Panc1 (cell line): ENCODE data around the gene MADCAM1. TPM values are rescaled to one million over a fixed set of nuclear protein-coding genes. Genes with fewer than 3 reads are reported as not detected.

Experiments used
- ATAC-seq: fragments of 200-7000 bp; cut with Tn5 transposase; 2 replicates; pipeline ENCODE4 v1.9.1; 2020; ENCODE audit warnings: mild to moderate bottlenecking, moderate library complexity
- BruUV-seq: library from RNA; stranded (reverse); fragments of 400-500 nt; replicated peaks from 2 replicates; lab custom pipeline; 2021; lab: Mats Ljungman, UMichigan
- CTCF ChIA-PET: fragments of 300-600 bp; sonication (Branson Sonifier 250); formaldehyde crosslinking; loops from one replicate; lab custom pipeline; 2022; ENCODE audit warnings: antibody characterized with exemption; lab: Charles Lee
- POLR2A ChIA-PET: fragments of 300-600 bp; sonication (Branson Sonifier 250); formaldehyde crosslinking; loops from one replicate; lab custom pipeline; 2022; ENCODE audit warnings: antibody characterized with exemption; lab: Charles Lee
- DNase-seq: peaks from one replicate; pipeline ENCODE4 v3.0.0-alpha.2; 2010; ENCODE audit warnings: low read depth, low spot score
- H3K27ac ChIP-seq: 2 replicates; pipeline ENCODE4 v1.5.1; 2011; ENCODE audit warnings: mild to moderate bottlenecking, low read length, inconsistent platforms
- H3K27me3 ChIP-seq: fragments of 200-500 bp; sonication (Bioruptor generic); 2 replicates; pipeline ENCODE4 v1.6.0; 2014; ENCODE audit warnings: low read length, inconsistent platforms; ENCODE audit not compliant: control insufficient read depth, insufficient read depth
- H3K36me3 ChIP-seq: fragments of 200-500 bp; sonication (Bioruptor generic); 2 replicates; pipeline ENCODE4 v1.5.1; 2014; ENCODE audit warnings: inconsistent platforms, mild to moderate bottlenecking, low read length, moderate library complexity; ENCODE audit not compliant: control insufficient read depth, insufficient read depth
- H3K4me1 ChIP-seq: 2 replicates; pipeline ENCODE4 v1.5.1; 2011; ENCODE audit warnings: inconsistent platforms, mild to moderate bottlenecking, low read length, moderate library complexity; ENCODE audit not compliant: control insufficient read depth, insufficient read depth
- H3K4me3 ChIP-seq, 2 experiments: 2 replicates each; pipeline ENCODE4 v1.5.1; 2011 to 2012; ENCODE audit warnings: low read depth in 2 of 2, low read length in 2 of 2, mild to moderate bottlenecking in 2 of 2, inconsistent platforms in 1 of 2, moderate library complexity in 1 of 2
- H3K9me3 ChIP-seq: fragments of 200-500 bp; sonication (Bioruptor generic); 2 replicates; pipeline ENCODE4 v1.5.1; 2014; ENCODE audit warnings: low read depth, mild to moderate bottlenecking, inconsistent platforms, low read length, moderate library complexity; ENCODE audit not compliant: control insufficient read depth, insufficient read depth
- POLR2AphosphoS5 ChIP-seq: IDR thresholded peaks from 2 replicates; pipeline ENCODE4 v1.6.1; 2012; ENCODE audit warnings: mild to moderate bottlenecking, low read depth, low read length, moderate library complexity
- SIN3A ChIP-seq: IDR thresholded peaks from 2 replicates; pipeline ENCODE4 v1.6.1; 2012; ENCODE audit warnings: low read depth, mild to moderate bottlenecking, low read length, moderate library complexity, borderline replicate concordance; ENCODE audit not compliant: insufficient read depth
- TCF7L2 ChIP-seq: IDR thresholded peaks from 2 replicates; pipeline ENCODE4 v1.6.1; 2011; ENCODE audit warnings: mild to moderate bottlenecking, low read depth, low read length, inconsistent platforms
- in situ Hi-C: cut with HindIII; loops from 2 replicates; pipeline ENCODE4 v1.10.0; 2016; ENCODE audit warnings: low sequenced_read_pairs, low pct_unique_long_range_greater_than_20kb
- intact Hi-C: fragments of 100-400 bp; cut with micrococcal nuclease; formaldehyde crosslinking; loops from one replicate; pipeline ENCODE4 v1.10.0; 2022; ENCODE audit not compliant: unreplicated experiment
- total RNA-seq: library from RNA; stranded (reverse); gene quantifications from one replicate; pipeline ENCODE4 v1.2.1, GENCODE V29; 2021; ENCODE audit not compliant: unreplicated experiment
- TF ChIP-seq, protein P1 (sequence below): fragments of 450-650 bp; IDR thresholded peaks from 2 replicates; pipeline ENCODE4 v1.5.1; 2017; ENCODE audit warnings: mild to moderate bottlenecking
- TF ChIP-seq, protein P2 (sequence below), 2 experiments: IDR thresholded peaks; 2 replicates each; pipeline ENCODE4 v1.6.1; 2011 to 2012; ENCODE audit warnings: low read depth in 2 of 2, control low read depth in 1 of 2, low read length in 1 of 2, mild to moderate bottlenecking in 1 of 2, moderate library complexity in 1 of 2; ENCODE audit not compliant: insufficient read depth in 1 of 2

Gene MADCAM1
- total RNA-seq, 1 experiment from 2014 or later, result 0.54 TPM

DNA sequence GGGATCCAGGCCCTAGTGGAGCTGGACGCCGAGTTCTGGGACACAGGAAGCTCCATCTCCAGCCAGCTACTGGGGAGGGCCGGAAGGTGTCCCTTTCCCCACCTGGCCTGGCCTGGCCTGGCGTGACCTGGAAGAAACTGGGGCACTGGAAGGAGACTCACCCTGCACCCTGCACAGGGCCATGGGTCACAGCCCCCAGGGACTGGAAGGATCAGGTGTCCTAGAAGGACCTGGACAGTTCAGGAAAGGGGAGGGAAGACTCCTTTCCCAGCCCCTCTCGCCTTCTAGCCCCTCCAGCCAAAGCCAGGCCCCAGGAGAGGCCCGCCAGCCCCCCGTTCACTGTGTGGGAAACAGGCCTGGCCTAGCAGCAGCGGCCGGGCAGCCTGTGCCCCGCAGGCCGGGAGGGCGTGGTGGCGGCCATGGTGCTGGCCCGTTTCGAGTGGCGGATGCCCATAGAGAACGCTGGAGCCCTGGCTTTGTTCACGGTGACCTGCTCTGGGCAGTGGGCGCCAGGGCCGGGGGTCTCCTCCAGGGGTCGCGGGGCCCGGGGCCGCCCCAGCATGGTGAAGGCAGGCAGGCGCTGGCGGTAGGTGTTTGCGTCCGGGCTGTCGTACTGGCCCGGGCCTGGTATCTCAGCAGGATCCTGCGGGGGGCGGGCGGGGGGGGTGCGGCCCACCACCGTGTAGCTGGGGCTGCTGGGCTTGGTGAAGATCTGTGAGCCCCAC is 32.6 kb upstream of the MADCAM1 start:
- ChIA-PET CTCF (no interaction called here), POLR2A (no interaction called here)
- TF ChIP-seq, protein P1, sequence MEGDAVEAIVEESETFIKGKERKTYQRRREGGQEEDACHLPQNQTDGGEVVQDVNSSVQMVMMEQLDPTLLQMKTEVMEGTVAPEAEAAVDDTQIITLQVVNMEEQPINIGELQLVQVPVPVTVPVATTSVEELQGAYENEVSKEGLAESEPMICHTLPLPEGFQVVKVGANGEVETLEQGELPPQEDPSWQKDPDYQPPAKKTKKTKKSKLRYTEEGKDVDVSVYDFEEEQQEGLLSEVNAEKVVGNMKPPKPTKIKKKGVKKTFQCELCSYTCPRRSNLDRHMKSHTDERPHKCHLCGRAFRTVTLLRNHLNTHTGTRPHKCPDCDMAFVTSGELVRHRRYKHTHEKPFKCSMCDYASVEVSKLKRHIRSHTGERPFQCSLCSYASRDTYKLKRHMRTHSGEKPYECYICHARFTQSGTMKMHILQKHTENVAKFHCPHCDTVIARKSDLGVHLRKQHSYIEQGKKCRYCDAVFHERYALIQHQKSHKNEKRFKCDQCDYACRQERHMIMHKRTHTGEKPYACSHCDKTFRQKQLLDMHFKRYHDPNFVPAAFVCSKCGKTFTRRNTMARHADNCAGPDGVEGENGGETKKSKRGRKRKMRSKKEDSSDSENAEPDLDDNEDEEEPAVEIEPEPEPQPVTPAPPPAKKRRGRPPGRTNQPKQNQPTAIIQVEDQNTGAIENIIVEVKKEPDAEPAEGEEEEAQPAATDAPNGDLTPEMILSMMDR, result no peak
- no peak for TF ChIP-seq SIN3A
- TF ChIP-seq POLR2AphosphoS5, result no peak
- TF ChIP-seq, protein P2, sequence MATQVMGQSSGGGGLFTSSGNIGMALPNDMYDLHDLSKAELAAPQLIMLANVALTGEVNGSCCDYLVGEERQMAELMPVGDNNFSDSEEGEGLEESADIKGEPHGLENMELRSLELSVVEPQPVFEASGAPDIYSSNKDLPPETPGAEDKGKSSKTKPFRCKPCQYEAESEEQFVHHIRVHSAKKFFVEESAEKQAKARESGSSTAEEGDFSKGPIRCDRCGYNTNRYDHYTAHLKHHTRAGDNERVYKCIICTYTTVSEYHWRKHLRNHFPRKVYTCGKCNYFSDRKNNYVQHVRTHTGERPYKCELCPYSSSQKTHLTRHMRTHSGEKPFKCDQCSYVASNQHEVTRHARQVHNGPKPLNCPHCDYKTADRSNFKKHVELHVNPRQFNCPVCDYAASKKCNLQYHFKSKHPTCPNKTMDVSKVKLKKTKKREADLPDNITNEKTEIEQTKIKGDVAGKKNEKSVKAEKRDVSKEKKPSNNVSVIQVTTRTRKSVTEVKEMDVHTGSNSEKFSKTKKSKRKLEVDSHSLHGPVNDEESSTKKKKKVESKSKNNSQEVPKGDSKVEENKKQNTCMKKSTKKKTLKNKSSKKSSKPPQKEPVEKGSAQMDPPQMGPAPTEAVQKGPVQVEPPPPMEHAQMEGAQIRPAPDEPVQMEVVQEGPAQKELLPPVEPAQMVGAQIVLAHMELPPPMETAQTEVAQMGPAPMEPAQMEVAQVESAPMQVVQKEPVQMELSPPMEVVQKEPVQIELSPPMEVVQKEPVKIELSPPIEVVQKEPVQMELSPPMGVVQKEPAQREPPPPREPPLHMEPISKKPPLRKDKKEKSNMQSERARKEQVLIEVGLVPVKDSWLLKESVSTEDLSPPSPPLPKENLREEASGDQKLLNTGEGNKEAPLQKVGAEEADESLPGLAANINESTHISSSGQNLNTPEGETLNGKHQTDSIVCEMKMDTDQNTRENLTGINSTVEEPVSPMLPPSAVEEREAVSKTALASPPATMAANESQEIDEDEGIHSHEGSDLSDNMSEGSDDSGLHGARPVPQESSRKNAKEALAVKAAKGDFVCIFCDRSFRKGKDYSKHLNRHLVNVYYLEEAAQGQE (IDR thresholded peaks at IDR 0.05; ENCODE audit: insufficient read depth in 1 of 2, low read depth in 2 of 2, low read length in 1 of 2), result no peak
- no peak for TF ChIP-seq TCF7L2
- DNase-seq (no peak), ATAC-seq (no peak; the same call in 1 of the 2 replicates)
- H3K4me3 ChIP-seq, result no peak overlapping the region
- no peaks in the 10 kb centered on the region for H3K9me3 ChIP-seq
- H3K27me3 ChIP-seq, result no peaks in the 10 kb centered on the region
- intact Hi-C loops, result no loop called here
- no peak overlapping the region for H3K27ac ChIP-seq
- H3K36me3 ChIP-seq, result no peaks in the 10 kb centered on the region
- in situ Hi-C loops, result no loop called here
- BruUV-seq, result no TSS peak
- H3K4me1 ChIP-seq, result no peaks in the 10 kb centered on the region

DNA sequence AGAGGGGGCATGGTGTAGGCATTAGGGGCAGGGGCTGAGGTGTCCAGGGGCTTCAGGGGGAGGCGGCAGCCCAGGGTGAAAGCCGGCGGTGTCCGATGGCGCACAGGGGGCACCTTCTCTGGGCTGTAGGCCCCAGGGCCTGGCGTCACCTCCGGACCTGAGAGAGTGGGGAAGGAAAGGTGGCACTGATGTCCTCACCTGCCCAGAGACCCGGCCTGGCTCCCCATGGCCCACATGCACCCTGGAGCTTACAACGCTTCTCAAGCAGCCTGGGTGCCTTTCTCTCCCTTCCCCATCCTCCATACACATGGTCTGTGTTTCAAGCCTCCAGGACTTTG is 32.1 kb upstream of the MADCAM1 start:
- no peak for TF ChIP-seq POLR2AphosphoS5
- TF ChIP-seq, protein P2 (IDR thresholded peaks at IDR 0.05; ENCODE audit: insufficient read depth in 1 of 2, low read depth in 2 of 2, low read length in 1 of 2), result no peak
- no peak for TF ChIP-seq SIN3A
- TF ChIP-seq TCF7L2, result no peak
- TF ChIP-seq, protein P1, result no peak
- ChIA-PET POLR2A (no interaction called here), CTCF (no interaction called here)
- ATAC-seq (no peak), DNase-seq (no peak)
- Histone ChIP-seq H3K9me3 (no peaks in the 10 kb centered on the region), H3K4me3 (no peak overlapping the region), H3K27me3 (no peaks in the 10 kb centered on the region), H3K4me1 (no peaks in the 10 kb centered on the region), H3K36me3 (no peaks in the 10 kb centered on the region), H3K27ac (no peak overlapping the region)
- in situ Hi-C loops, result no loop called here
- no TSS peak for BruUV-seq
- intact Hi-C loops, result no loop called here
